ENCODE results near the gene COMT. TPM values are rescaled to one million over a fixed set of nuclear protein-coding genes. Genes with fewer than 3 reads are reported as not detected.
"Not testable (repeated sequence)": the region's sequence is repeated elsewhere in the genome, so short reads cannot be mapped to it uniquely, and the experiment has no call there.

COMT gene
- total RNA-seq, 1 experiment from 2014 or later = 288 TPM

DNA sequence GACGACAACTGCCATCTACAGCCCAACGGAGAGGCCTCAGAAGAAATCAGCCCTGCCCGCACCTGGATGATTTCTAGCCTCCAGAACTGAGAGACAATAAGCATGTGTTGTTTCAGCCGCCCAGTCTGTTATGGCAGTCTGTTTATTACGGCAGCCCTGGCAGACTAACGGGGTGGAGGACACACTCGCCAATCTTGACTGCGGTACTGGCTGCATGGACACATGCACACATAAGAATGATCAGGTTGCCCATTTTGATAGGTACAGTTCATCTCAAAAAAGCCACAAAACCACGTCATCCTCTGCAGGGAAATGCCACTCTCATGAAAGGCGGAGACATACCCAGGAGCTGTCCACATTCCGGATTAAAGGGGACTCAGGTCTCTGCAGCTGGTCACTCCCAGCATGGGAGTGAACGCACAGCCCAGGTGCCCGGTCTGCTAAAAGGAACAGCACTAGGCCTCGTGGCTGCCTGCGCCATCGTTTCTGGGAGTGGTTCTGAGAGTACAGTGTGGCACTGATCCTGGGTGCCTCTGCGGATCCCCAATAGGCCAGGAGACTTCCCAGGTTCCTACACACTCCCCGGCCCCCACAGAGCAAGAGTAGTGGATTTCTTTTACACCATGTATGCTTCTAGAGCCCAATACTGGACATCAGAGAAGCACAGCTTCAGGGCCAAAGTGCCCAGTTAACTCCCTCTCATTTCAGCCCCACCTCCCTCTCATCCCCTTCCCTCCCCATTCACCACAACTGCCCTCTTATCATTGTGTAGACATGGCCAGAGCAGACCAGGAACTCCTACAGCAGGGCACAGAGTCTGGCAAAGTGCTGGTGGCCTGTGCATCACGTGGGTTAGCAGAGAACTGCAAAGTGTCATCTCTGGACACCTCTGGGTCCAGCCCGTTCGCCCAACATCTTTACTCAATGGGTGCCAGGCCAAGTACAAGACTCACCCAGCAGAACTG lies 11.7 kb upstream of the COMT start:
- H3K27ac ChIP-seq = no peak overlapping the region
- no peaks in the 10 kb centered on the region for H3K27me3 ChIP-seq (replicated peaks)
- no peaks in the 10 kb centered on the region for H3K4me1 ChIP-seq (replicated peaks)
- DNase-seq (ENCODE audit: low read depth in 1 of 2, low spot score in 2 of 2) = no peak
- H3K9me3 ChIP-seq (replicated peaks) = no peaks in the 10 kb centered on the region
- H3K4me3 ChIP-seq = no peak overlapping the region
- peaks cover 3% of the 10 kb centered on the region; the same call in 1 of the 2 replicates for H3K36me3 ChIP-seq

DNA sequence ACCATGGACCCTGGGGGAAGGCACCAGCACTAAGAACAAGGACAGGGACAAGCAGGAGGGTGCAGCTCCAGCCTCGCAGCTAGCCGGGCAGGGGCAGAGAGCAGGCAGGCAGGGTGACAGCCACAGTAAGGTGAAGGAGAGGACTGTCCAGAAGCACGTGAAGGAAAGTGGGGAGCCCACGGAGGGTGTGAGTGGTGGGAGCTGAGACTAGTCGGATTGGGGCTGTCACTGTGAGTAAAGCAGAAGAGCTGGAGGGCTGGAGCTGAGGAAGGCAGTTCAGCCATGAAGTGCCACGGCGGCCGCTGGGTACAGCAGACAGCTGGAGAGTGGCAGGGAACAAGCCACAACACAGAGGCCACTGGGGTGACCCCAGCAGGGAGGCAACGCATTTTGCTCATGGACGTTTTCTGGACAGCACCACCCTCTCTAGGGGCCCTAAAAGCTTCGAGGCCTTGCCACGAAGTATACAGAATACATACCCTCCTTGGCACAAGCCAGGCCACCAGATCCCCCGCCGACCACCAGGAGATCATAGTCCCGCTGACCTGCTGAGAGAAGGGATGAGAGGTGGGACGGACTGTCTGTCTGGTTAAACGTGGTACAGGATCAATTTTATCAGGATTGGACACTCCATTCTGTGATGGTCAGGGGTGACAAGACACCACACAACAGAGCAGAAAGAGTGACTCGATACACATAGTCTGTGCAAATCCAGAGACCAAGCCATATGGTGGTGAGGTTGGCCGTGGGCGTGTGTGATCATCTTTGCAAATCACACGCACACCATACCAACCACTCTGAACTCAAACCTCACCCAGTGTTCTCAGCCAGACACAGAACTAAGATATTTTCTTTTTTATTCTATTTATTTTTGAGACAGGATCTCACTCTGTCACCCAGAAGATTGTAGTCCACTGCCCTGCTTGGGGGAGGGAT lies 10.8 kb upstream of the COMT start:
- Histone ChIP-seq H3K9me3 (replicated peaks) (no peaks in the 10 kb centered on the region), H3K27ac (no peak overlapping the region), H3K4me1 (replicated peaks) (no peaks in the 10 kb centered on the region), H3K27me3 (replicated peaks) (no peaks in the 10 kb centered on the region), H3K36me3 (peaks cover 7% of the 10 kb centered on the region), H3K4me3 (no peak overlapping the region)
- DNase-seq (ENCODE audit: low read depth in 1 of 2, low spot score in 2 of 2) = no peak

DNA sequence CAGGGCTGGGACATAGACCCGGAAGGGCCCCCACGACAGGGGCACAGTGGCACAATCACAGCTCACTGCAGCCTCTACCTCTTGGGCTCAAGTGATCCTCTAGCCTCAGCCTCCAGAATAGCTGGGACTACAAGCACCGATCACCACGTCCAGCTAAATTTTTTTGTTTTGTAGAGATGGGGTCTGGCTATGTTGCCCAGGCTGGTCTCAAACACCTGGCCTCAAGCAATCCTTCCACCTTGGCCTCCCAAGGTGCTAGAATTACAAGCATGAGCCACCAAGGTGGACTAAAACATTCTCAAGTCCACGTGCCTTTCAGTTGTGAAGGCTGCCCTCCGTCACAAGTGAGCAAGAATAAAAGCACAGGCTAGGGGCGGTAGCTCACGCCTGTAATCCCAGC lies 10.1 kb upstream of the COMT start:
- no peak overlapping the region for H3K27ac ChIP-seq
- H3K4me1 ChIP-seq (replicated peaks) = no peaks in the 10 kb centered on the region
- H3K36me3 ChIP-seq = peaks cover 9% of the 10 kb centered on the region
- H3K27me3 ChIP-seq (replicated peaks) = no peaks in the 10 kb centered on the region
- no peaks in the 10 kb centered on the region for H3K9me3 ChIP-seq (replicated peaks)
- DNase-seq (ENCODE audit: low read depth in 1 of 2, low spot score in 2 of 2) = no peak
- H3K4me3 ChIP-seq = no peak overlapping the region

DNA sequence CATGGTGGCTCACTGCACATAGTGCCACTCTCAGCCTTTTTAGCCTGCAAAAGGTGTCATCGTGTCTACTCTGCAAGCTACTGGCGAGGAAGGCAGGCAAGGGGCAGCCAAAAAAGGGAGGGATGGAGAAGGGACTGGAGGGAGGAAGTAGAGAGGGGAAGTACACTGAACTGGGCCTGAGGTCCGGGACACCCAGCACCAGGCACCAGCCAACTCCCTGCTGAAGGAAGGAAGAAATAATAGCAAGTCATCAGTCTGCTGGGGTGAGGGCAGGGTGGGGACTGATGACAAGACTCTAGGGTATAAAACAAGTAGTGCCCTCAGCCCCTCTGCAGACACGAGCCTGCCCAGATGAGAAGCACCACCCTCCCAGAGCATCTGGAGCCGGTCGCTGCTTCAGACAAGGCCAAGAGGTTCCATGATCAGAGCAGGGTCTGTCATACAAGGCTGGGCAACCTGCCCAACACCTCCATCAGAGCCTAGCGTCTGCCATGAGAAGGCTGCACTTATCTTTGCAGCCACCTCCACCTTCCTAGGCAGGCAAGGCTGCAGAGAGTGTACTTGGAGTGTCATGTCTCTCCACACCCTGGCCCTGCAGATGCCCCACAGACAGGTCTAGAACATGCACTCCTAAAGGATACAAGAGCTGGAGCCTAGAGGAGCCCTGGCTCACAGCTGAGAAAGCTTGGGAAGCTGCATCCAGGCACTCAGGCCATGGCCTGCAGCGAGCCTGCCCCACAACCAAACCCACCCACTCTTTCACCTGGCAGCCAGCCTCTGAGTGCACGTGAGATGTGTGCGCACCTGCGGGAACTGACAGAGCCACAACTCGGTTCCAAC lies 9.0 kb upstream of the COMT start:
- H3K27me3 ChIP-seq (replicated peaks) = no peaks in the 10 kb centered on the region
- H3K4me3 ChIP-seq = no peak overlapping the region
- H3K27ac ChIP-seq = no peak overlapping the region

DNA sequence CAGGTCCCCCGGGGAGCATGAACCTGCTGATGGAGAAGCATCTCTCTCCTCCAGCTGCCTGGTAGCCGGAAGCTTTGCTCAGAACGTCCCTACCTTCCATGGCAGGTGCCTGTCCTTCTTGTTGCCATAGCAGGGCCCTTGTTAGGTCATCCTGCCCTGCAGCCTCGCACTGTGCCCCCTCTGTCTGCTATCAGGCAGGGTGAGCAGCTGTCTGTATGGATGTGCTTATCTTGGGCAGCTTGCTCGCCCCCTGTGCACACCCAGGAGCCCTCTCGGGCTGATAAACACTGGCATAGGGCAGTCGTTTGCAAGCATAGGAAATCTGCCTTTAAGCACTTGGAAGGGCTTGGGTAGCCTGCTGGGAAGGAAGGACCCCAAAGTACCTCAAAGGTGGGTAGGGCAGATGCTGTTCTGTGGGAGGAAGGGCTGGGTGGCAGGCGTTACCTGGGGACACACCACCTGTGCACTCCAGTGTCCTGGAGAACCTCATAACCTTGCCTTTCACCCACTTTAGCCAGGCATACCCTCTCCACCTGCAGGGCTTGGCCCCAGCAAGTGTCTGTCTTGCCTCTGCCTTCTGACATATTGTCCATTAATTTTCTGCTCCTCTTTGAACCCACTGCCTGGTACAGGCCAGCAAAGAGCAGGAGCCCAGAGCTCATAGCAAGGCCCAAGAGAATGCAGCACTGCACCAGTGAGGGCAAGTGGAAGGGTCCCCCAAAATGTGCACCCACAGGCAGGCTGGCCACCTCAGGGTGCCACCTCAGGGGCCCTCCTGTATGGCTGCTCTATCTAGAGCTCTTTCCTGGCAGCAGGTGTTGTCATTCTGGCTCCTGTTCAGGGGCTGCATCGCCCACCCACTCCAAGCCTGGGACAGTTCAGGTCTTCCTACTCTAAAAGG lies 8.0 kb upstream of the COMT start:
- DNase-seq (ENCODE audit: low read depth in 1 of 2, low spot score in 2 of 2) = no peak
- Histone ChIP-seq H3K4me1 (replicated peaks) (no peaks in the 10 kb centered on the region), H3K4me3 (no peak overlapping the region), H3K36me3 (peaks cover 12% of the 10 kb centered on the region), H3K27me3 (replicated peaks) (no peaks in the 10 kb centered on the region), H3K27ac (no peak overlapping the region), H3K9me3 (replicated peaks) (no peaks in the 10 kb centered on the region)

More for the DNA sequence above, 9.0 kb upstream of the COMT start:
- DNase-seq (ENCODE audit: low read depth in 1 of 2, low spot score in 2 of 2) = no peak
- Histone ChIP-seq H3K4me1 (replicated peaks) (no peaks in the 10 kb centered on the region), H3K9me3 (replicated peaks) (no peaks in the 10 kb centered on the region), H3K36me3 (peaks cover 14% of the 10 kb centered on the region)

DNA sequence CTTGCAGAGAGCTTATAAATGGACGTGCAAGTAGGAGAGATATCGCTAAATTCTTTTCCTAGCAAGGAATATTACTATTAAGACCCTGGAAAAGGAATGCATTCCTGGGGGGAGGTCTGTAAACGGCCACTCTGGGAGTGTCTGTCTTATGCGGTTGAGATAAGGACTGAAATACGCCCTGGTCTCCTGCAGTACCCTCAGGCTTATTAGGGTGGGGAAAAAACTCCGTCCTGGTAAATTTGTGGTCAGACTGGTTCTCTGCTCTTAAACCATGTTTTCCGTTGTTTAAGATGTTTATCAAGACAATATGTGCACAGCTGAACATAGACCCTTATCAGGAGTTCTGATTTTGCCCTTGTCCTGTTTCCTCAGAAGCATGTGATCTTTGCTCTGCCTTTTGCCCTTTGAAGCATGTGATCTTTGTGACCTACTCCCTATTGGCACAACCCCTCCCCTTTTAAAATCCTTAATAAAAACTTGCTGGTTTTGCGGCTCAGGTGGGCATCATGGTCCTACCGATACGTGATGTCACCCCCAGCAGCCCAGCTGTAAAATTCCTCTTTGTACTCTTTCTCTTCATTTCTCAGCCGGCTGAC lies 6.4 kb upstream of the COMT start:
- not testable (repeated sequence) for DNase-seq (ENCODE audit: low read depth in 1 of 2, low spot score in 2 of 2); H3K27ac ChIP-seq; H3K4me1 ChIP-seq (replicated peaks); H3K4me3 ChIP-seq; H3K27me3 ChIP-seq (replicated peaks); H3K9me3 ChIP-seq (replicated peaks)
- H3K36me3 ChIP-seq = peaks cover 12% of the 10 kb centered on the region

DNA sequence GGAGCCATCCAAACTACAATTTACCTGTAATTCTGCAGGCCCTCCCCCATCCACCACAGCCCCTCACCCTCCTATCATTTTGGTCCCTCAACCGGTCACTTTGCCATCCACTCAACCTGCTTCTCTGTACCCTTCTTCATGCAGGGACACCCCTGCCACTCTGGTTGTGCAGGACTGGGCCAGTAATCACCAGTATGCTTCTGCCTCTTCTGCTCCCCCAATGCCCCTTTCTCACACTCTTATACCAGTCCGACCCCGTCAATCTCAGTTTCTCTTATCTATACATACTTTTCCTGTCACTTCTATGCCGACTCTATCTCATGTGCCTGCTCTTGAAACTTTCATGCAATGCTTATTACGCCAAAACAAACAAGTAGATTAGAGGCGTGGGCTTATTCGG lies 5.1 kb upstream of the COMT start:
- H3K36me3 ChIP-seq = peaks cover 12% of the 10 kb centered on the region
- DNase-seq (ENCODE audit: low read depth in 1 of 2, low spot score in 2 of 2) = no peak
- H3K9me3 ChIP-seq (replicated peaks) = no peaks in the 10 kb centered on the region
- H3K27ac ChIP-seq = no peak overlapping the region
- H3K27me3 ChIP-seq (replicated peaks) = no peaks in the 10 kb centered on the region
- peaks cover 12% of the 10 kb centered on the region for H3K4me1 ChIP-seq (replicated peaks)
- H3K4me3 ChIP-seq = no peak overlapping the region

DNA sequence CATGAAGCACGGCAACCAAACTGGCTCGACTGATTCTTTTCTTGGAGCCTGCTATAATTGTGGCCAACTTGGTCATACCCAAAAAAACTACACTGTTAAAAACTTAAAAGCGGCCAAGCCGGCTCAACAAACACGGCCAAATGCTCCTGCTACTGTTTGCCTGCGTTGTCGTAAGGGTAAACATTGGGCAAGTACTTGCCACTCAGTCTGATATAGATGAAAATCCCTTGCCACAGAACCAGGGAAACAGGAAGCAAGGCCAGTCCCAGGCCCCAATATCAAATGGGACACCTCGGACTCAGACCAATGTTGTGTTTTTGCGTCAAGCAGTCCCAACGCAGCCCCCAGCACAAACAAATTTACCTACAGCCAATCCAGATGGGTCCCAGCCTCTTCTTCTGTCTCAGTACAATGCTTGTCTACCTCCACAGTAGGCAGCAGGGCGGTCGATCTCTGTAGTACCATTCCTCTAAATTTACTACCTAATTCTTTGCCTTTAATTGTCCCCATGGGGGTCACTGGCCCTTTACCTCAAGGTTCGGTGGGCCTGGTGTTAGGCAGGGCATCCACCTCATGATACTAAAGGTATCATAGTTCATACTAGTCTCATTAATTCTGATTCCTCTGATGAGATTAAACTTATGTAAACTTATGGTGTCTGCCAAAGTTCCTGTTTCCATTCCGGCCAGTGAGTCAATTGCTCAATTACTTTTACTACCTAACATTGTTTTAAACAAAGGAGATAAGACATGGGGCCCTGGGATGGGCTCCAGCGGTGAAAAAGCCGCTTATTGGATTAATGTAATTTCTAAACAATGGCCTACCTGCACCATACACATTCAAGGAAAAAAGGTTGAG lies 3.7 kb upstream of the COMT start:
- no peak for DNase-seq (ENCODE audit: low read depth in 1 of 2, low spot score in 2 of 2)

DNA sequence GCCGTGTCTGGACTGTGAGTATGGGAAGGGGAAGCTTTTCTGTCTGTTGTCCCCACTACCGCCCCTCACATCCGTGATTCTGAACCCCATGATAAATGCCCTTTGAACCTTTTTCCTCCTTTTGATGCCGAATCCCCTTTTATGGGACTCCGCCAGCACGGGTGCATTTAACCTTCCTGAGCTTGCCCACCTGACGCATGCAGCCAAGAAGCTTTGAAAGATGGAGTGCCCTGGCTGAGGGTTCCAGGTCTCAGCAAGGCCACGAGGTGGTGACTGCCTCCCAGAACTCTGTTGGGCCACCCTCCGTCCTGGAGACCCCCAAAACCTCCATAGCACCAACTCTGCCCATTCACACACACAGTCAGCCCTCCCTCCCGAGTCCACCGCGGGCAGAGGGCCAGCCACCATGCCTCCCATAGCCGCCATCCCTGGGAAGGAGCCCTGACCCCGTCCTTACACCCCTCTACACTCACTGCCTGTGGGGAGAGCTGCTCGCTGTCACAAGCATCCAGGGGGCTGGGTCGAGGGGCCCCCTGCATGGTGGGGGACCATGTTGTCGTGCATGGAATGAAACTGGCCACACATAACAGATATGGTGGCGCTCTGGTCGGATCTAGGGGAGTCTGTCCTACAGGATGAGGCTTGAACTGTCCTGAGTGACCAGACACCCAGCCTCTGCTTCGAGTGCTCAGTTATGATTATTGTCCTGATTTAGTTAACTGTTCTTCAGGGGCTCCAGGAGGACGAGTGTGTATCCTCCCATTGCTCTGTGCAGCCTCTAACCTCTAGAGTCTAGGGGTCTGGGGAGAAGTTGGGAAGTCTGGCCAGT lies 822 bp upstream of the COMT start:
- no peaks in the 10 kb centered on the region for H3K9me3 ChIP-seq (replicated peaks)
- peaks cover 10% of the 10 kb centered on the region; the same call in 1 of the 2 replicates for H3K36me3 ChIP-seq
- DNase-seq (ENCODE audit: low read depth in 1 of 2, low spot score in 2 of 2) = peak in 1 of 2 experiments; percentile 49
- peaks cover 46% of the 10 kb centered on the region for H3K4me1 ChIP-seq (replicated peaks)
- H3K4me3 ChIP-seq = peak overlapping the region; percentile 57
- no peaks in the 10 kb centered on the region for H3K27me3 ChIP-seq (replicated peaks)
- H3K27ac ChIP-seq = peak overlapping the region; percentile 98

More for the DNA sequence above, 3.7 kb upstream of the COMT start:
- Histone ChIP-seq H3K27ac (no peak overlapping the region), H3K36me3 (peaks cover 12% of the 10 kb centered on the region), H3K27me3 (replicated peaks) (no peaks in the 10 kb centered on the region), H3K4me3 (no peak overlapping the region), H3K9me3 (replicated peaks) (no peaks in the 10 kb centered on the region), H3K4me1 (replicated peaks) (peaks cover 23% of the 10 kb centered on the region)

DNA sequence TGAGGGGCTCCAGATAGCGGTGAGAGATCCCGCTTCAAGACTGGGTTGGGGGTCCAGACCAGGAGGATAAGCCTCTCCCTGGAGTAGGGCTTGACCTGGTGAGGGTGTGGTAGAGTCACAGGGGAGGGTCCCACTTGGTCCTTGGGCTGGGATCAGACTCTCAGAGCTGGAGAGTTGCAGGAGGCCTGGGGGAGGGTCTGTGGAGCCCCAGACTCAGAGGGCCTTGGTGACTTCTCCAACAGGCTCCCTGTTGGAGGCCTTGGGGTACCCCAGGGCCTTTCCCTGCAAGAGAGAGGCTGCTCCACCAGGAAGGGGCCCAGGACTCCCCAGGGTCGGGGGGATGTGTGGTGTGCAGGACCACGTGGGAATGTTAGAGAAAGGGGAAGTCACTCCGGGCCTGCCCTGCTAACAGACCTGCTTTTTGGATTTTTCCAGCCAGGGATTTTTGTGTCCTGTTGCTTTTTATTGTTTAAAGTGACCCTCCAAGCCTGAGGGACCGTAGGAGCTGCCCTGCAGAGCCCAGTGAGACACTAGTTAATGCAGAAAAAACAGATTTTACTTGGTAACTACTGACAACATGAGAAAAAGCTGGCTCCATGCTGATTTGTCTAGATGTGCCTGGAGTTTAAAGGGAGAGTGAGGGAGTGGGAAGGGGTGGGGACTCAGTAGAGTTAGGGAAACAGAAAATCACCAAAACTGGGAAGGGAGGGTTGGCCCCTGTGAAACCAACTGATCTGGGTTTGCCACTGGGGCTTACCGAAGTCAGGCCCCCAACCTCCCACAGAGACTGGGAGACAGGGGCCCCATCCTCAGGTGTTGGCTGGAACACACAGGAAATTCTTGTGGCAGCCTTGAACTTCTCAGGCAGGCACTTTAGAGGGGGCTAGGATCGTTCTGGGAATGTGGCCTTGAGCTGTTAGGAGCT lies 847 bp downstream of the COMT start:
- Histone ChIP-seq H3K27ac (peak overlapping the region; percentile 98), H3K36me3 (peaks cover 12% of the 10 kb centered on the region; the same call in 1 of the 2 replicates), H3K27me3 (replicated peaks) (no peaks in the 10 kb centered on the region), H3K9me3 (replicated peaks) (no peaks in the 10 kb centered on the region), H3K4me1 (replicated peaks) (peaks cover 50% of the 10 kb centered on the region), H3K4me3 (peak overlapping the region; percentile 57)
- peak in 1 of 2 experiments; percentile 51 for DNase-seq (ENCODE audit: low read depth in 1 of 2, low spot score in 2 of 2)

Data from SJSA1 (cell line).